Rectal smooth muscle tissue (tissue), 1 donor: ENCODE measurements around the gene TRIM65.

Experiments
- H3K27ac ChIP-seq: one replicate; pipeline ENCODE4 v1.7.0; 2013; ENCODE audit warnings: low read depth, low read length, inconsistent platforms
- H3K27me3 ChIP-seq: one replicate; pipeline ENCODE4 v1.7.0; 2013; ENCODE audit warnings: low read length; ENCODE audit not compliant: control insufficient read depth, insufficient read depth
- H3K36me3 ChIP-seq: one replicate; pipeline ENCODE4 v1.7.0; 2013; ENCODE audit warnings: low read length; ENCODE audit not compliant: control insufficient read depth, insufficient read depth
- H3K4me1 ChIP-seq: one replicate; pipeline ENCODE4 v1.7.0; 2013; ENCODE audit warnings: low read length; ENCODE audit not compliant: control insufficient read depth, insufficient read depth
- H3K4me3 ChIP-seq: one replicate; pipeline ENCODE4 v1.7.0; 2013; ENCODE audit warnings: low read length
- H3K9ac ChIP-seq: one replicate; pipeline ENCODE4 v1.7.0; 2013; ENCODE audit warnings: low read length

Gene TRIM65

DNA sequence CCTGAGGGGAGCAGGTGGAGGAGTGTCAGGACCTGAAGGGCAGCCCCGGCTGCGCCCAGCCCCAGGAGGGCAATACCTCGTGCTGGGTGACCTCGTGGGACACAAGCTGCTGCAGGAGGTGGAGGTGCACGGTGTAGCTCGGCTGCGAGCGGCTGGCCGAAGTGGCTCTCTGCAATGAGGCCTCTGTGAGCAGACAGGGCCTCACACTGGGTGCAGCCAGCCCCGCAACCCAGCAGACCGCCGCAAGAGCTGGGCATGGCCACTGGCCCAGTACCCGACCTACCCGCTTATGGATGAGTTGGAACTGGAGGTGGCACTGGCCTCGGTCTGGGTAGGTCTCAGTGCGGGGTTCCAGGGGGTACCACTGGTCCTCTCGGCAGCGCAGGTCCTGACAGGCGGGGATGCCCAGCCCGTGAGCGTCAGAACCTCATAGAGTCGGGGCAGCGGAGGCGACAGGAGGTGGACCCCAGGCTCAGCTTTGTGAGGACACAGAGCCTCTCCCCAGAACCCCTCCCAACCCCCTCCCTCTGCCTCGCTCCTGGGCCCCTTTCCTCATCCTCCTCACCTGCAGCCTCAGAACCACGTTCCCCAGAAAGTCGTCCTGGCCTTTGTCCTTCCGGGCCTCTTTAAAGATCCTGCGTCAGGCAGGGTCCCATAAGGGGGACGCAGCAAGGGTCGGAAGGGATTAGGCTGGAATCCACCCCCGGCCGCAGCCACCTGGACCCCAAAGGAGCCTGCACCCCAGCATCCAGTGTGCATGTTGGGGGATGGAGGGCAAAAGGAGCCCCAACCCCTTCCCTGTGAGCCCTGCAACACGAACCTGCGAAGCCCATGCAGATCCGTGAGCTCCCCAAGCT is 56.6 kb downstream of the TRIM65 start:
- Histone ChIP-seq H3K36me3 (peaks cover 3% of the 10 kb centered on the region), H3K27ac (no peak overlapping the region), H3K27me3 (no peaks in the 10 kb centered on the region), H3K4me1 (peaks cover 4% of the 10 kb centered on the region), H3K4me3 (no peak overlapping the region), H3K9ac (no peak overlapping the region)
